Osteoblast (primary cell): Measurements from ENCODE around the gene MACO1. TPM values are rescaled to one million over a fixed set of nuclear protein-coding genes. Genes with fewer than 3 reads are reported as not detected.

Experiments
- DNase-seq: peaks from one replicate; pipeline ENCODE4 v3.0.0; 2011; ENCODE audit warnings: low spot score, mixed read lengths; ENCODE audit not compliant: insufficient read length; ENCODE audit errors: missing footprints
- H2AFZ ChIP-seq: 2 replicates; pipeline ENCODE4 v1.6.0; 2011; ENCODE audit warnings: mild to moderate bottlenecking, low read length
- H3K27ac ChIP-seq: 2 replicates; pipeline ENCODE4 v1.5.1; 2011; ENCODE audit warnings: mild to moderate bottlenecking, low read depth, low read length, moderate library complexity
- H3K27me3 ChIP-seq: 2 replicates; pipeline ENCODE4 v1.6.0; 2012; ENCODE audit warnings: mild to moderate bottlenecking, control low read depth, inconsistent platforms, low read length, moderate library complexity; ENCODE audit not compliant: insufficient read depth
- H3K36me3 ChIP-seq: 2 replicates; pipeline ENCODE4 v1.5.1; 2011; ENCODE audit warnings: mild to moderate bottlenecking, low read length, control low read depth, moderate library complexity; ENCODE audit not compliant: insufficient read depth
- H3K4me1 ChIP-seq: 2 replicates; pipeline ENCODE4 v1.5.1; 2011; ENCODE audit warnings: mild to moderate bottlenecking, low read length, control low read depth, moderate library complexity; ENCODE audit not compliant: insufficient read depth
- H3K4me2 ChIP-seq: 2 replicates; pipeline ENCODE4 v1.6.0; 2011; ENCODE audit warnings: mild to moderate bottlenecking, low read length; ENCODE audit not compliant: insufficient read depth
- H3K4me3 ChIP-seq: fragments of 200-600 bp; sonication (generic); 3 replicates; pipeline ENCODE4 v1.5.1; 2012; ENCODE audit warnings: mild to moderate bottlenecking, low read length, inconsistent platforms; ENCODE audit not compliant: insufficient read depth
- H3K79me2 ChIP-seq: 2 replicates; pipeline ENCODE4 v1.6.0; 2012; ENCODE audit warnings: mild to moderate bottlenecking, low read length, control low read depth, inconsistent platforms; ENCODE audit not compliant: insufficient read depth
- H3K9me3 ChIP-seq: 2 replicates; pipeline ENCODE4 v1.5.1; 2011; ENCODE audit warnings: low read depth, low read length, control low read depth
- H4K20me1 ChIP-seq: 2 replicates; pipeline ENCODE4 v1.6.0; 2012; ENCODE audit warnings: mild to moderate bottlenecking, low read length, control low read depth; ENCODE audit not compliant: insufficient read depth
- total RNA-seq: library from RNA; depleted of rRNA; stranded (reverse); fragments of >200 nt; gene quantifications from 2 replicates; pipeline ENCODE4 v1.2.3, GENCODE V29; 2012
- TF ChIP-seq, protein P1 (sequence below): IDR thresholded peaks from 2 replicates; pipeline ENCODE4 v1.5.1; 2011; ENCODE audit warnings: mild to moderate bottlenecking, low read depth, low read length, moderate library complexity; ENCODE audit errors: extremely low read depth

MACO1 gene
- total RNA-seq, 1 donor: 35.5 TPM

DNA sequence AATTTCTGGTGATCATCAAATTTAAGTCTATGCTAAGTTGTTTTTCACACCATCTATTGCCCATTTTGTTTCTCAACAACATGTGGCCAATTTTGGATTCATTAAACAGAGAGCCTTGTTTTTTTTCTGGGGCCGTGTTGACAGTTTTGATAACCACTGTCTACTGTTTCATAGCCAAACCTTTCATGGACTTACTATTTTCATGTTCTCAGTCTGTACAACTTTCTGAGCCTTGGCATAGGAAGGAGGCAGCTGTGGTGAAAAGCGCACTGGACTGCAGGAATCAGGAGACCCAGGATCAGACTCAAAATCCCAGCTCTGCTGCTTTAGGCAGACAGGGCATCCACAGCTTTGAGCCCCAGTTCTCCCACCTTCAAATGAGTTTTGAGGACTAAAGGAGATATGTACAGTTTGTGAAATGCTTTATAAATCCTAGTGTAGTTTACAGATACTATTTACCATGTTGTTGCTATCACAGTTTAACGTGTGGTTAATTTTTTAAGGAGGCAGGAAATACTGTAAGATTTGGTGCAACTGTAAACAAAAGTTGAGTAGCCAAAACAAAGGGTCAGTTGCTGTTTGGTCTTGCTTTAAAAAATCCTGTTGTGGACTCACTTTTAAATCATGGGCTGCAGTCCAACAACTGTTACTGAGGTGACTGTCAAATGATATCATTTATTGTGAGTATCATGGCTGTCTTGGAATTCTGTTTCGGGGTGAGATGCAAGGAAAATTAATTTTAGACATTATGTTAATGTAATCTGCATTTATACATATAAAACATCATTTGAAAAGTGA is 2.9 kb downstream of the MACO1 start:
- Histone ChIP-seq H3K27ac (no peak overlapping the region), H3K79me2 (peaks cover 74% of the 10 kb centered on the region), H4K20me1 (peaks cover 22% of the 10 kb centered on the region), H3K4me3 (peak overlapping the region; percentile 17), H3K4me2 (peak overlapping the region; percentile 94), H2AFZ (no peak overlapping the region), H3K9me3 (no peaks in the 10 kb centered on the region), H3K4me1 (peaks cover 43% of the 10 kb centered on the region), H3K36me3 (no peaks in the 10 kb centered on the region), H3K27me3 (no peaks in the 10 kb centered on the region)
- peak; percentile 85 for DNase-seq
- TF ChIP-seq, protein P1, sequence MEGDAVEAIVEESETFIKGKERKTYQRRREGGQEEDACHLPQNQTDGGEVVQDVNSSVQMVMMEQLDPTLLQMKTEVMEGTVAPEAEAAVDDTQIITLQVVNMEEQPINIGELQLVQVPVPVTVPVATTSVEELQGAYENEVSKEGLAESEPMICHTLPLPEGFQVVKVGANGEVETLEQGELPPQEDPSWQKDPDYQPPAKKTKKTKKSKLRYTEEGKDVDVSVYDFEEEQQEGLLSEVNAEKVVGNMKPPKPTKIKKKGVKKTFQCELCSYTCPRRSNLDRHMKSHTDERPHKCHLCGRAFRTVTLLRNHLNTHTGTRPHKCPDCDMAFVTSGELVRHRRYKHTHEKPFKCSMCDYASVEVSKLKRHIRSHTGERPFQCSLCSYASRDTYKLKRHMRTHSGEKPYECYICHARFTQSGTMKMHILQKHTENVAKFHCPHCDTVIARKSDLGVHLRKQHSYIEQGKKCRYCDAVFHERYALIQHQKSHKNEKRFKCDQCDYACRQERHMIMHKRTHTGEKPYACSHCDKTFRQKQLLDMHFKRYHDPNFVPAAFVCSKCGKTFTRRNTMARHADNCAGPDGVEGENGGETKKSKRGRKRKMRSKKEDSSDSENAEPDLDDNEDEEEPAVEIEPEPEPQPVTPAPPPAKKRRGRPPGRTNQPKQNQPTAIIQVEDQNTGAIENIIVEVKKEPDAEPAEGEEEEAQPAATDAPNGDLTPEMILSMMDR: no peak

DNA sequence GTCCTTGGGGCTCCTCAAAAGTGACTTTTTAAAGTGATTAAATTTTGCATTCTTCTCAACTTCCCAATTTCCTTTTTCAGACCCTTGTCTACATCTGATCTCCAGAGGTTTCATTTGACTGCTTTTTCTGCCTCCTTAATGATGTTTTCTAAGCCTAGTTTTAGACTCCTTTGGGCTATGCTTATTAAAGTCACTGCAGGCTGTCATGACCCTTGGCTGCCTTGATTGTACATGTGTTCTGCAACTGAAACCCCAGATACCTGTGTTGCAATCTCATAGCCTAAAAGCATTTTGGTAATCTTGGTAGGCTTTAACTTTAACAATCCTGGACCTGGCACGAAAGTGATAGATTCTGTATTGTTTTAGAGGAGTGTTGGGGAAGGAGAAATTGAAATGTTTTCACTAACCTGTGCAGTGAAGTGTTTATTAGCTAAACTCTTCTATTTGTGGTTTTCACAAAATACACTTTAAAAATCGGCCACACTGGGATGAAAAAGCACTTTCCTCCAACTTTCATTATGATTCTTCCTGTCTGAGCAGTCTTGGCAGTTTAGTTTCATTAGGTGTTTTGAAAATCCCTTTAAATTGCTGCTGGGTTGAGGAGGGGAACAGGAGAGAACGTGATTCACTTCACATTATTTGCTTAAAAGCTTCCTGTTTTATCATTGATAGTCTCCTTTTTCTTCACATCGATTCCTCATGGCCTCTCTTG is 4.9 kb downstream of the MACO1 start:
- TF ChIP-seq, protein P1: no peak
- DNase-seq: no peak
- Histone ChIP-seq H3K79me2 (peaks cover 84% of the 10 kb centered on the region), H2AFZ (no peak overlapping the region), H4K20me1 (peaks cover 25% of the 10 kb centered on the region), H3K9me3 (no peaks in the 10 kb centered on the region), H3K4me2 (peak overlapping the region; percentile 54), H3K27me3 (no peaks in the 10 kb centered on the region), H3K36me3 (no peaks in the 10 kb centered on the region), H3K27ac (no peak overlapping the region), H3K4me1 (peaks cover 43% of the 10 kb centered on the region), H3K4me3 (peak overlapping the region; percentile 6)

DNA sequence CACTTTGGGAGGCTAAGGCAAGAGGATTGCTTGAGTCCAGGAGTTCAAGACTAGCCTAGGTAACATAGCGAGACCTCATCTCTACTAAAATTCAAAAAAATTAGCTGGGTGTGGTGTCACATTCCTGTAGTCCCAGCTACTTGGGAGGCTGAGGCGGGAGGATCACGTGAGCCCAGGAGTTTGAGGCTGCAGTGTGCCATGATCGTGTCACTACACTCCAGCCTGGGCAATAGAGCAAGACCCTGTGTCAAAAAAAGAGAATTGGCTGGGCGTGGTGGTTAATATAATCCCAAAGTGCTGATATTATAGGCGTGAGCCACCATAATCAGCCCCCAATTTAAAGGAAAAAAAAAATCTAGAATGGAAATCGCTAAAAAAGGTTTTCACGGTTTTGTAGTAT is 7.0 kb downstream of the MACO1 start:
- Histone ChIP-seq H4K20me1 (peaks cover 32% of the 10 kb centered on the region), H3K79me2 (peaks cover 85% of the 10 kb centered on the region), H3K27me3 (no peaks in the 10 kb centered on the region), H2AFZ (no peak overlapping the region), H3K4me2 (no peak overlapping the region), H3K36me3 (no peaks in the 10 kb centered on the region), H3K4me3 (no peak overlapping the region), H3K27ac (no peak overlapping the region), H3K9me3 (no peaks in the 10 kb centered on the region), H3K4me1 (peaks cover 39% of the 10 kb centered on the region)
- DNase-seq: no peak
- TF ChIP-seq, protein P1: no peak

DNA sequence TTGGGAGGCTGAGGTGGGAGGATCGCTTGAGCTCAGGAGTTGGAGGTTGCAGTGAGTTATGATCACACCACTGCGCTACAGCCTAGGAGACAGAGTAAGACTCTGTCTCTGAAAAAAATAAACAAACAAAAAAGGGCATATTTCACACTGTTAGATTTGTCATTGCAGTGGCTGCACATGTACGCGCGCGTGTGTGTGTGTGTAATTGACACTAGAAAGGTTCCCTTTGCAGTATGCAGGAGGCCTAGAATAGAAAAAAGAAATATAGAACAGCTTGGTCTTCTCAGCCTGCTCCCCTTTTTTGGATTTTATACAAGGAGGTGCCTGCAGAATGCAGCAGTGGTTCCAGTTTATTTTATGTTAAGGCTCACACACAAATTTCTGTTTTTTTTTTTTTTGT is 8.6 kb downstream of the MACO1 start:
- TF ChIP-seq, protein P1: no peak
- Histone ChIP-seq H3K79me2 (peaks cover 80% of the 10 kb centered on the region), H3K9me3 (no peaks in the 10 kb centered on the region), H3K27ac (no peak overlapping the region), H3K36me3 (no peaks in the 10 kb centered on the region), H4K20me1 (peaks cover 39% of the 10 kb centered on the region), H3K4me3 (no peak overlapping the region), H3K27me3 (no peaks in the 10 kb centered on the region), H3K4me1 (peaks cover 26% of the 10 kb centered on the region), H3K4me2 (no peak overlapping the region), H2AFZ (no peak overlapping the region)
- no peak for DNase-seq
